Subcutaneous adipose tissue (tissue), 4 donors: ENCODE data around the gene MINDY3. TPM values are rescaled to one million over a fixed set of nuclear protein-coding genes. Genes with fewer than 3 reads are reported as not detected.

Experiments used
- CTCF ChIP-seq: fragments of 450-650 bp; IDR thresholded peaks from one replicate; pipeline ENCODE4 v1.5.1; 2016; ENCODE audit warnings: low read depth, mild to moderate bottlenecking, control low read depth, antibody characterized with exemption, moderate library complexity
- total RNA-seq, 4 donors: library from RNA; depleted of rRNA; stranded (reverse); fragments of >200 nt; gene quantifications; one replicate each; pipeline ENCODE4 v1.1.0, GENCODE V29; 2016

Gene MINDY3
- total RNA-seq, 4 donors from 2014 or later = 27.9 to 40.4 (median 34.8) TPM

- TF ChIP-seq CTCF = no peak
These were observed 17.6 kb downstream of the MINDY3 start for GRCh38 chr10:15842556-15843169.

GRCh38 chr10:15841696-15842095, 18.6 kb downstream of the MINDY3 start:
- TF ChIP-seq CTCF = no peak

- TF ChIP-seq CTCF = no peak
These were observed 23.5 kb downstream of the MINDY3 start for GRCh38 chr10:15836807-15837206.

- no peak for TF ChIP-seq CTCF
These were observed 30.8 kb downstream of the MINDY3 start for GRCh38 chr10:15829495-15829894.

- no peak for TF ChIP-seq CTCF
These were observed 35.8 kb downstream of the MINDY3 start for GRCh38 chr10:15824498-15824897.

DNA sequence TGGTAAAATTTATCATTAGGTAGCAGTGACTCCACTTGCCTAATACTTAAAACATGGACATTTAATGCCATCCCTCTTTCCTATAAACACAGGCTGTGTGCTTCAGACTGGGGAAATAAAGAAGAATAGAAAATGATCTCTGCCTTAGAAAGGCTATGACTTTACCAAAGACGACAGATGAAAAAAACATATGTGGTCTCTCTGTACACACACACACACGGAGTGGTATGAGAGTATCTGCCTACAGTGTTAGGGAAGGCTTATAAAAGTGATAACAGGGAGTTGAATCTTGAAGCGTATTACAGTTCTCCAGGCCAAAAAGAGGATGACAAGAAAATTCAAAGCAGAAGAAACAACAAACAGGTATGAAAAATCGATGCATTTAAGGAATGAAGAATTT, 38.2 kb downstream of the MINDY3 start:
- no peak for TF ChIP-seq CTCF

GRCh38 chr10:15821046-15821683, 39.1 kb downstream of the MINDY3 start:
- TF ChIP-seq CTCF = no peak
